Heart left ventricle (tissue), 16 donors: Measurements from ENCODE around the gene GRAMD2B. TPM values are rescaled to one million over a fixed set of nuclear protein-coding genes. Genes with fewer than 3 reads are reported as not detected.

Source experiments
- ATAC-seq, 4 donors: fragments of 200-7000 bp; cut with Tn5 transposase; one replicate each; pipeline ENCODE4 v1.9.1; 2020 to 2022; ENCODE audit warnings: moderate library complexity in 4 of 4, mild to moderate bottlenecking in 3 of 4, moderate number of reproducible peaks in 1 of 4
- DNase-seq, 5 donors: peaks; one replicate each; pipeline ENCODE4 v3.0.0-alpha.2; 2020
- H3K27ac ChIP-seq, 12 donors: fragments of 200-600 bp; sonication (generic) in 4 of 12; one replicate each; pipeline versions ENCODE4 v1.5.0 to v1.8.0; 2016 to 2022; ENCODE audit warnings: mild to moderate bottlenecking in 2 of 12
- H3K27me3 ChIP-seq, 9 donors: fragments of 200-600 bp; sonication (generic) in 2 of 9; one replicate each; pipeline versions ENCODE4 v1.5.1 to v1.8.0; 2016 to 2022; ENCODE audit warnings: mild to moderate bottlenecking in 3 of 9
- H3K36me3 ChIP-seq, 9 donors: fragments of 200-600 bp; sonication (generic) in 2 of 9; one replicate each; pipeline versions ENCODE4 v1.5.0 to v1.8.0; 2018 to 2022; ENCODE audit warnings: mild to moderate bottlenecking in 2 of 9
- H3K4me1 ChIP-seq, 12 donors: fragments of 200-600 bp; sonication (generic) in 4 of 12; one replicate each; pipeline versions ENCODE4 v1.5.0 to v1.8.0; 2016 to 2022; ENCODE audit warnings: mild to moderate bottlenecking in 3 of 12
- H3K4me3 ChIP-seq, 12 donors: fragments of 200-600 bp; sonication (generic) in 4 of 12; one replicate each; pipeline versions ENCODE4 v1.5.0 to v1.8.0; 2017 to 2022; ENCODE audit warnings: mild to moderate bottlenecking in 9 of 12, moderate library complexity in 4 of 12
- H3K9me3 ChIP-seq, 12 donors: fragments of 200-600 bp; sonication (generic) in 4 of 12; one replicate each; pipeline versions ENCODE4 v1.5.0 to v1.8.0; 2016 to 2022; ENCODE audit warnings: mild to moderate bottlenecking in 1 of 12
- POLR2A ChIP-seq, 2 donors: fragments of 450-650 bp; IDR thresholded peaks; one replicate each; pipeline ENCODE4 v1.6.1; 2017; ENCODE audit warnings: antibody characterized with exemption in 2 of 2, mild to moderate bottlenecking in 2 of 2, moderate library complexity in 2 of 2
- WGBS, 4 donors: extraction: QIAGEN DNeasy Blood & Tissue Kit in 2 of 4; methylation state at CpG; one replicate each; pipeline versions ENCODE4 v1.1.5 to v1.1.7; 2013 to 2018; 5-methylcytosine and 5-hydroxymethylcytosine counted together
- intact Hi-C, 10 donors: fragments of 100-400 bp; cut with DNase I; formaldehyde crosslinking; loops; one replicate each; pipeline versions ENCODE4 v1.11.1 to v1.14.2; 2022
- polyA plus RNA-seq, 2 donors: library from polyadenylated mRNA; stranded (reverse); fragments of 200-250 nt; gene quantifications; one replicate each; pipeline ENCODE4 v1.2.3, GENCODE V29; 2013
- total RNA-seq, 9 donors: library from RNA; depleted of rRNA in 2 of 9; stranded (reverse); fragments of >200 nt in 2 of 9; fragmentation: NEBNext Ultra II Directional in 3 of 9; extraction: Animal tissue kit (Norgen Biotek cat#: 25700) in 3 of 9; gene quantifications; one replicate each; pipeline versions ENCODE4 v1.1.0 to v1.2.4, GENCODE V29; 2016 to 2023
- TF ChIP-seq, protein P1 (sequence below), 12 donors: fragments of 200-600 bp; sonication (generic) in 4 of 12; IDR thresholded peaks; one replicate each; pipeline versions ENCODE4 v1.5.0 to v1.8.0; 2018 to 2022; ENCODE audit warnings: antibody characterized with exemption in 12 of 12, mild to moderate bottlenecking in 5 of 12
- donor health status: ischemic (EF 13 %, LVEDD 7.1; RV severe dilation, severe dysfunction).
- donor health status: healthy with polysubstance abuse.
- donor health status: DM: no; HTN: yes; CAD: no.
- donor health status: DM: no; HTN: no; CAD: no.
- donor health status: ischemic (EF 25% LVEDD 6.9; RV normal size, moderate dysfunction).
- donor health status: ischemic (EF 25% LVEDD 5.7; RV mildly dilated, moderate dysfunction).
- donor health status: healthy.
- donor health status: DM: yes; HTN: yes; CAD: no.
- donor health status: ischemic (EF 35%, LVEDD 5.7; RV mildly dilated, moderate dysfunction).
- donor health status: nonischemic (EF 11% LVEDD 7.7; RV severe dilation, severe dysfunction).
- donor health status: DM: yes; HTN: yes; CAD: no.
- donor health status: PGD.
- donor health status: ischemic (EF 29% LVEDD 5.4; RV normal size, mild dysfunction).
- donor health status: nonischemic (EF 23%, LVEDD 6.1; RV moderate dilation, normal function).

Gene GRAMD2B
- total and polyA plus RNA-seq, 11 donors: 7.4 to 50.4 (median 35.8) TPM

DNA sequence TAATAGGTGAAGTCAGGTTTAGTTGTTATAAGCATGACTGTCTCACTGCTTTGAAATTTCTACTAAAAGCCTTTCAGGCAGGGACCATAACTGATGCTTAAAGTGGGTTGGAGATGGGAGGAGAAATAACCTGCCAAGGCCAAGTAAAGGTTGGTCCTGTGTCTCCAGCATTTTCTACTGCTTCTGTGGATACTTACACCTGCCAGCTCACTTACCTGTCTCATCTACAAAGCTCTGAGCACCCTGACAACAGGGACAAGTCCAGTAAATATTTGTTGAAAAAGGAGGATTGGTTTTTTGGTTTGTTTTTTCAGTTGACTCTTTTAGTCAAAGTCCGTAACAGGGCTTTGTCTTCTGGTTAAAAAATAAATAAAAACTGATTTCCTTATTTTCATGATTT, 38.6 kb downstream of the GRAMD2B start:
- Histone ChIP-seq H3K36me3 (peaks cover 0 to 25% (median 17%) of the 10 kb centered on the region in 9 donors), H3K9me3 (no peaks in the 10 kb centered on the region), H3K4me3 (no peak overlapping the region), H3K27ac (peak overlapping the region in 4 of 12 donors; percentile 13 to 35 (median 22)), H3K4me1 (peaks cover 0 to 14% (median 6%) of the 10 kb centered on the region in 12 donors), H3K27me3 (no peaks in the 10 kb centered on the region)
- WGBS, 4 donors: 64 to 78% (median 70%) methylated on average over 1 of the region's 1 CpG
- ATAC-seq (no peak), DNase-seq (no peak)
- TF ChIP-seq, protein P1, sequence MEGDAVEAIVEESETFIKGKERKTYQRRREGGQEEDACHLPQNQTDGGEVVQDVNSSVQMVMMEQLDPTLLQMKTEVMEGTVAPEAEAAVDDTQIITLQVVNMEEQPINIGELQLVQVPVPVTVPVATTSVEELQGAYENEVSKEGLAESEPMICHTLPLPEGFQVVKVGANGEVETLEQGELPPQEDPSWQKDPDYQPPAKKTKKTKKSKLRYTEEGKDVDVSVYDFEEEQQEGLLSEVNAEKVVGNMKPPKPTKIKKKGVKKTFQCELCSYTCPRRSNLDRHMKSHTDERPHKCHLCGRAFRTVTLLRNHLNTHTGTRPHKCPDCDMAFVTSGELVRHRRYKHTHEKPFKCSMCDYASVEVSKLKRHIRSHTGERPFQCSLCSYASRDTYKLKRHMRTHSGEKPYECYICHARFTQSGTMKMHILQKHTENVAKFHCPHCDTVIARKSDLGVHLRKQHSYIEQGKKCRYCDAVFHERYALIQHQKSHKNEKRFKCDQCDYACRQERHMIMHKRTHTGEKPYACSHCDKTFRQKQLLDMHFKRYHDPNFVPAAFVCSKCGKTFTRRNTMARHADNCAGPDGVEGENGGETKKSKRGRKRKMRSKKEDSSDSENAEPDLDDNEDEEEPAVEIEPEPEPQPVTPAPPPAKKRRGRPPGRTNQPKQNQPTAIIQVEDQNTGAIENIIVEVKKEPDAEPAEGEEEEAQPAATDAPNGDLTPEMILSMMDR (IDR thresholded peaks at IDR 0.05): no peak
- no peak for TF ChIP-seq POLR2A (IDR thresholded peaks at IDR 0.05)
- intact Hi-C loops: no loop called here

DNA sequence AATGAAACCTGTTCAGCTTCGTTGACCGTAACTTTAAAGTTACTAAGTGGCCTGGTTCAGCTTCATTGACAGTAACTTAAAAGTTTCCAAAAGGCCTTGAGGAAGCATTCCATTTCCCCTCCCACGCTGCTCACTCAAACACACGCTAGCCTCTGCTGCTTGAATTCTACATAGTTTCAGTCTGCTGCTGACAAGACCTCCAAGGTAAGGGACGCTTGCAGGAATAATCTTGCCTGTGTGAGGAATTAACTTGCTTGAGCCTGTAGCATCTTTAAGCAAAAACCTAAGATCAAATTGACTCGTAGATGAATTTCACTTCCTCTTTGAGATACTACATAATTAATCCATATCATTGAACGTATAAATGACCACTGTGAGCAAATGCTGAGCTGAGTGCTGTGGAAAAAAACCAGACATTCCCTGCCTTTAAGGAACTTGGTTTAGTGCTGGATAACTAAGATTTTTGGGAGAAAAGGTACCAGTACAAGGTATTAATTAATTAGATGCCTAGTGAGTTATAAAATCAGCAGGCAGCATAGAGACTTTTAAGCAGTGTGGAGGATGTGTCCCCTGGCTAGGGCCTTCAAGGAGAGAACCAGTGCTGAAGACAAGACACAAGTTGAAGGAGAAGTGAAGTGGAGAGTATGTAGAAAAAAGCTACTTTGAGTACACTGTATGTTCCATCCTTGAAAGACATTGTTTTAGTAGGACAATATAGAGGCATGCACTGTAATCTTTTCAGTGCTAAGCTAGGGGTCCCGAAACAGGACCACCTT, 39.2 kb downstream of the GRAMD2B start:
- no peak for TF ChIP-seq POLR2A (IDR thresholded peaks at IDR 0.05)
- TF ChIP-seq, protein P1 (IDR thresholded peaks at IDR 0.05): no peak
- Histone ChIP-seq H3K27ac (peak overlapping the region in 3 of 12 donors; percentile 13 to 25 (median 18)), H3K4me3 (no peak overlapping the region), H3K36me3 (peaks cover 0 to 27% (median 18%) of the 10 kb centered on the region in 9 donors), H3K4me1 (peaks cover 0 to 14% (median 6%) of the 10 kb centered on the region in 12 donors), H3K27me3 (no peaks in the 10 kb centered on the region), H3K9me3 (no peaks in the 10 kb centered on the region)
- no peak for DNase-seq
- intact Hi-C loops: no loop called here
- peak in 2 of 4 donors; percentile 44 to 47 for ATAC-seq
- 57 to 66% (median 59%) methylated on average over 8 of the region's 8 CpGs for WGBS, 4 donors

DNA sequence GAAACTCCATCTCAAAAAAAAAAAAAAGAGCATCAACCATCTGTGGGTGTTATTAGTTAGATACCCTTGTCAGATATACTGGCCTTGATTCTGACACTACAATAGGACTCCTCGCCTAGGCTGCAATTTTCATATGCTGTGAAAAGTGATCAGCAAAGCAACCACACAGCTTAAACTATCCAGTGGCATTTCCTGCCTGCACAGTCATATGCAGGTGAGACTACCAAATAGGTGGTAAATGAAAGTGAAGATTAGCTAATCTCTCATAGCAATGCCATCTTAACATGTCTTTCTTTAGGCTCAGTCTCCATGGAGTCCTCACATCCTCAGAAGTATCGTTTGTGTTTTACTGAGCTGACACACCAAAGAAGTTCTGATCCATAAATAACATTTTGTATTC, 40.8 kb downstream of the GRAMD2B start:
- DNase-seq (no peak), ATAC-seq (no peak)
- Histone ChIP-seq H3K36me3 (peaks cover 0 to 40% (median 18%) of the 10 kb centered on the region in 9 donors), H3K9me3 (no peaks in the 10 kb centered on the region), H3K4me3 (no peak overlapping the region), H3K27me3 (no peaks in the 10 kb centered on the region), H3K4me1 (peaks cover 0 to 26% (median 12%) of the 10 kb centered on the region in 12 donors), H3K27ac (no peak overlapping the region)
- TF ChIP-seq, protein P1 (IDR thresholded peaks at IDR 0.05): no peak
- TF ChIP-seq POLR2A (IDR thresholded peaks at IDR 0.05): no peak
- 89 to 98% (median 93%) methylated on average over 2 of the region's 2 CpGs for WGBS, 4 donors
- intact Hi-C loops: no loop called here

DNA sequence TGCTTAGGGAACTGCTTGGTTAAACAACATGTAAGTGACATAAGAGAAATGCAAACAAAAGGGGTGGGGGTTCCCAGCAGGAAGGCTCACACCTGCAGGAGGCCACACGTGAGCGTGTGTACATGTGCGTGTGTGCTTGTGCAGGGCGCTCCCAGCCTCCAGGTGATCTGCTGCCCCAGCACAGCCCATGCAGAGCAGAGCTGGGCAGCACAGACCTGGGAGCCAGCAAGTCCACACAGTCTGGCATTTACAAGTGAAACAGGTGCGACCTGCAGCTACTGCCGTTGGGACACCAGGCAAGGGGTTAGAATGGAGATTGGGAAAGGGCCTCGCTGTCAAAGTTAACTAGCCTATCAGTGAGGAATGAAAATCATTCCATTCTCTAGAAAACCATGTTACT, 41.8 kb downstream of the GRAMD2B start:
- ATAC-seq (peak in 1 of 4 donors; percentile 31), DNase-seq (no peak)
- Histone ChIP-seq H3K27ac (no peak overlapping the region), H3K4me3 (no peak overlapping the region), H3K36me3 (peaks cover 0 to 49% (median 18%) of the 10 kb centered on the region in 9 donors), H3K4me1 (peaks cover 0 to 28% (median 14%) of the 10 kb centered on the region in 12 donors), H3K27me3 (no peaks in the 10 kb centered on the region), H3K9me3 (no peaks in the 10 kb centered on the region)
- 90 to 93% (median 90%) methylated on average over 7 of the region's 7 CpGs for whole genome bisulfite sequencing, 4 donors
- intact Hi-C loops: loop anchor here in 1 of 10 donors (5.0 kb wide), 1 partner anchor 43 kb away; the partner anchor contains the start of gene GRAMD2B
- TF ChIP-seq, protein P1 (IDR thresholded peaks at IDR 0.05): no peak
- no peak for TF ChIP-seq POLR2A (IDR thresholded peaks at IDR 0.05)
